Glutamatergic neuron (in vitro differentiated cells): ENCODE results near the gene MPHOSPH9. TPM values are rescaled to one million over a fixed set of nuclear protein-coding genes. Genes with fewer than 3 reads are reported as not detected.
"Not testable (repeated sequence)": the region's sequence is repeated elsewhere in the genome, so short reads cannot be mapped to it uniquely, and the experiment has no call there.

ENCODE experiments used
- DNase-seq: peaks from one replicate; pipeline ENCODE4 v3.0.0; 2022
- H3K27ac Mint-ChIP-seq: one replicate; pipeline ENCODE4 v1.8.0; 2020; ENCODE audit warnings: mild to moderate bottlenecking, mixed read lengths, inconsistent platforms; ENCODE audit not compliant: unreplicated experiment
- H3K27me3 Mint-ChIP-seq: one replicate; pipeline ENCODE4 v1.8.0; 2020; ENCODE audit warnings: mild to moderate bottlenecking, moderate library complexity, mixed read lengths, inconsistent platforms; ENCODE audit not compliant: unreplicated experiment
- H3K36me3 Mint-ChIP-seq: one replicate; pipeline ENCODE4 v1.8.0; 2020; ENCODE audit warnings: mild to moderate bottlenecking, mixed read lengths, inconsistent platforms; ENCODE audit not compliant: unreplicated experiment
- H3K4me1 Mint-ChIP-seq: one replicate; pipeline ENCODE4 v1.8.0; 2020; ENCODE audit warnings: mild to moderate bottlenecking, low read depth, mixed read lengths, inconsistent platforms; ENCODE audit not compliant: unreplicated experiment
- H3K4me3 Mint-ChIP-seq: one replicate; pipeline ENCODE4 v1.8.0; 2020; ENCODE audit warnings: mild to moderate bottlenecking, mixed read lengths, inconsistent platforms; ENCODE audit not compliant: unreplicated experiment
- H3K9me3 Mint-ChIP-seq: one replicate; pipeline ENCODE4 v1.8.0; 2020; ENCODE audit warnings: mild to moderate bottlenecking, moderate library complexity, mixed read lengths, inconsistent platforms; ENCODE audit not compliant: unreplicated experiment
- total RNA-seq: library from RNA; stranded (reverse); fragmentation: NEBNext Ultra II Directional; extraction: Animal tissue kit (Norgen Biotek cat#: 25700); gene quantifications from one replicate; pipeline ENCODE4 v1.2.1, GENCODE V29; 2021; ENCODE audit not compliant: unreplicated experiment
- TF ChIP-seq, protein P1 (sequence below): fragments of 200-600 bp; sonication (generic); IDR thresholded peaks from one replicate; pipeline ENCODE4 v1.5.0; 2021; ENCODE audit not compliant: partially characterized antibody, unreplicated experiment

The MPHOSPH9 gene
- total RNA-seq, 1 donor from 2014 or later = 38.4 TPM

DNA sequence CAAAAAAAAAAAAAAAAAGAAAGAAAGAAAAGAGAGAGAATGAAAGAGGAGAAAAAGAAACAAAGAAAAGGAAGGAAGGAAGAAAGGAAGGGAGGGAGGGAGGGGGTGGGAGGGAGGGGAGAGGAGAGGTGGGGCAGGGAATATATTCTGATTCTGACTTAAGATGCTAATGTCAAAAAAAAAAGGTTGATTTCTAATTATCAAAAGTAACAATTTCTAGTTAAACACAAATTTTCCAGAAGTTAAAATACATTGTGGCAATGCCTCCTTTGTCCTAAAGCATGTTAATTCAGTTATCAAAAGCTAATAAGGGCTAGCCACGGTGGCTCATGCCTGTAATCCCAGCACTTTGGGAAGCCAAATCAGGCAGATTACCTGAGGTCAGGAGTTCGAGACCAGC is 7.5 kb downstream of the MPHOSPH9 start:
- Mint-ChIP-seq H3K36me3 (no peaks in the 10 kb centered on the region), H3K4me3 (no peak overlapping the region), H3K9me3 (peaks cover 1% of the 10 kb centered on the region), H3K27me3 (peaks cover 2% of the 10 kb centered on the region), H3K27ac (no peak overlapping the region), H3K4me1 (peaks cover 1% of the 10 kb centered on the region)
- TF ChIP-seq, protein P1, sequence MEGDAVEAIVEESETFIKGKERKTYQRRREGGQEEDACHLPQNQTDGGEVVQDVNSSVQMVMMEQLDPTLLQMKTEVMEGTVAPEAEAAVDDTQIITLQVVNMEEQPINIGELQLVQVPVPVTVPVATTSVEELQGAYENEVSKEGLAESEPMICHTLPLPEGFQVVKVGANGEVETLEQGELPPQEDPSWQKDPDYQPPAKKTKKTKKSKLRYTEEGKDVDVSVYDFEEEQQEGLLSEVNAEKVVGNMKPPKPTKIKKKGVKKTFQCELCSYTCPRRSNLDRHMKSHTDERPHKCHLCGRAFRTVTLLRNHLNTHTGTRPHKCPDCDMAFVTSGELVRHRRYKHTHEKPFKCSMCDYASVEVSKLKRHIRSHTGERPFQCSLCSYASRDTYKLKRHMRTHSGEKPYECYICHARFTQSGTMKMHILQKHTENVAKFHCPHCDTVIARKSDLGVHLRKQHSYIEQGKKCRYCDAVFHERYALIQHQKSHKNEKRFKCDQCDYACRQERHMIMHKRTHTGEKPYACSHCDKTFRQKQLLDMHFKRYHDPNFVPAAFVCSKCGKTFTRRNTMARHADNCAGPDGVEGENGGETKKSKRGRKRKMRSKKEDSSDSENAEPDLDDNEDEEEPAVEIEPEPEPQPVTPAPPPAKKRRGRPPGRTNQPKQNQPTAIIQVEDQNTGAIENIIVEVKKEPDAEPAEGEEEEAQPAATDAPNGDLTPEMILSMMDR = no peak
- no peak for DNase-seq

DNA sequence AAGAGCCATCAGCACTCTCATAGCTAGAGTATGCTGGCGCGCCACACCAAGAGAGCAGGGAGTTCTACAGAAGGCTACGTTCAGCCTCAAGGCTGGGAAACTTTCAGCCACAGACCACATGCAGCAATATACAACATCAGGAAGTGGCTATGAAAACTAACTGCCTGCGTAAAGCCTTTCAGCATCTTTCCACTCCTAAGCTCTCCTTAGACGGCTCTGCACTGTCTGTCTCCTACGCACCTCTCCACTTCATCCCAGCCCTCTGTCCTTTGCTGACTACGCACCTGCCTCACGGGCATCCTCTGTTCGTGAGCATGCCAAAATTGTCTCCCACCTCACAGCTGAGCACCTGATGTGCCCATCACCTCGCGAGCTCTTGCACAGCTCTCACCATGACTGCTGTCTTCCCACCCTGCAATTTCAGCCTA is 9.7 kb downstream of the MPHOSPH9 start:
- Mint-ChIP-seq H3K4me3 (peak overlapping the region; percentile 21), H3K27ac (no peak overlapping the region), H3K9me3 (peaks cover 1% of the 10 kb centered on the region), H3K4me1 (no peaks in the 10 kb centered on the region), H3K36me3 (no peaks in the 10 kb centered on the region), H3K27me3 (no peaks in the 10 kb centered on the region)
- no peak for DNase-seq
- TF ChIP-seq, protein P1 = no peak

DNA sequence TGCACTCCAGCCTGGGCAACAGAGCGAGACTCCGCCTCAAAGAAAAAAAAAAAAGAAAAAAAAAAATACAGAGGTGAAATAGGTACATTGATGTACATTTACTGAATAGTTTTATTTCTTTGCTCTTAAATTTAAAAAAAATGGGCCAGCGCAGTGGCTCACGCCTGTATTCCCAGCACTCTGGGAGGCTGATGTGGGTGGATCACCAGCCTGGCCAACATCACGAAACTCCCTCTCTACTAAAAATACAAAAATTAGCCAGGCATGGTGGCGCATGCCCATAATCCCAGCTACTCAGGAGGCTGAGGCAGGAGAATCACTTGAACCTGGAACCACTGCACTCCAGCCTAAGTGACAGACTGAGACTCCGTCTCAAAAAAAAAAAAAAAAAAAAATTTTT is 25.1 kb downstream of the MPHOSPH9 start:
- H3K27me3 Mint-ChIP-seq, DNase-seq, H3K36me3 Mint-ChIP-seq, H3K9me3 Mint-ChIP-seq, H3K4me1 Mint-ChIP-seq, H3K27ac Mint-ChIP-seq, H3K4me3 Mint-ChIP-seq: not testable (repeated sequence)

DNA sequence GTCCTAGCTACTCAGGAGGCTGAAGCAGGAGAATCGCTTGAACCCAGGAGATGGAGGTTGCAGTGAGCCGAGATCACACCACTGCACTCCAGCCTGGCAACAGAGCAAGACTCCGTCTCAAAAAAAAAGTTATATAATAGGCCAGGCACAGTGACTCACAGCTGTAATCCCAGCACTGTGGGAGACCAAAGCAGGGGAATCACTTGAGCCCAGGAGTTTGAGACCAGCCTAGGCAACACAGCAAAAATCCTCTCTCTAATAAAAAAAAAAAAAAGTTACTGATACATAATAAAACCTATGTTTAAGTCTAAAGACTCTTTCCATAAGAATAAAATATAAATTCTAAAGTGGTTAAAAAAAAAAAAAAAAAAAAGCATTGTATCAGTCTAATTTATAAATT is 26.1 kb downstream of the MPHOSPH9 start:
- H3K4me3 Mint-ChIP-seq, H3K36me3 Mint-ChIP-seq, H3K4me1 Mint-ChIP-seq, DNase-seq, H3K27ac Mint-ChIP-seq, H3K27me3 Mint-ChIP-seq, H3K9me3 Mint-ChIP-seq: not testable (repeated sequence)

DNA sequence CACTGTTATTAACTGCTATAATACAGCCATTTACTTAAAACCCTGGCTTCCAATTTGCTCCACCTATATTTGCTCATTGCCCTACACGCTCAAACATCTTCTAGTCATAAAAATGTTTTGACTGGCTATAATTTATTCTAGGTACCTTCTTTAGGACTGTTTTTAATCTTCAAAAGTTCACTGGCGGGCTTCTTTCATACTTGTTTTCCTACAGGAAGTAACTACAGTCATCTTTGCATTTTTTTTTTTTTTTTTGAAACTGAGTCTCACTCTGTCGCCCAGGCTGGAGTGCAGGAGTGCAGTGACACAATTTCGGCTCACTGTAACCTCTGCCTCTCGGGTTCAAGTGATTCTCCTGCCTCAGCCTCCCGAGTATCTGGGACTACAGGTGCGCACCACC is 32.5 kb downstream of the MPHOSPH9 start:
- Mint-ChIP-seq H3K27me3 (no peaks in the 10 kb centered on the region), H3K27ac (peak overlapping the region; percentile 34), H3K4me3 (peak overlapping the region; percentile 13), H3K9me3 (no peaks in the 10 kb centered on the region), H3K36me3 (no peaks in the 10 kb centered on the region), H3K4me1 (peaks cover 6% of the 10 kb centered on the region)
- DNase-seq = no peak
- TF ChIP-seq, protein P1 = no peak

DNA sequence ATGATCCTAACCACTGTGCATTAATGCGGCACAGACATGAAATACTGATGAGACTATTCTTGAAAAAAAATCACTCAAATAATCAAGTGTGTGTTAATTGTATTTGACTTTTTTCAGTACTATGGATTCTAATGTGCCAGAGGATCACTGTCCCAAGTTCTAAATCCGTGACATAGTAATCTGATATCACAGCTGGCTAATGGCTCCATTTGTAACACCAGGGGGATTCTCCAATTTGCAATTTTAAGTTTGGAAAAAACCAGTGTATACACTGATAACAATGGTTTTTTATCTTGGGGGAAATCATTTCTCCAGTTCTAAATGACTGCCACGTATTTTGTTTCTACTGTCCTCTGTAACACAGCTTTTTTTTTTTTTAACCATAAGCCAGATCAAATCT is 33.0 kb downstream of the MPHOSPH9 start:
- Mint-ChIP-seq H3K4me1 (peaks cover 6% of the 10 kb centered on the region), H3K27ac (peak overlapping the region; percentile 34), H3K9me3 (no peaks in the 10 kb centered on the region), H3K27me3 (no peaks in the 10 kb centered on the region), H3K4me3 (peak overlapping the region; percentile 13), H3K36me3 (no peaks in the 10 kb centered on the region)
- no peak for DNase-seq
- TF ChIP-seq, protein P1 = no peak
